ENCODE results near the gene UMOD.

GRCh38 chr16:20387978-20388377 is 35.5 kb upstream of the UMOD start:
- TF ChIP-seq PATZ1 (CRISPR knock-in tag; IDR thresholded peaks at IDR 0.05; ENCODE audit: borderline replicate concordance), result no peak
- no peak for TF ChIP-seq OSR1 (CRISPR knock-in tag; IDR thresholded peaks at IDR 0.05)
- TF ChIP-seq ZFP30 (CRISPR knock-in tag; IDR thresholded peaks at IDR 0.05), result no peak
- TF ChIP-seq TCF4 (CRISPR knock-in tag; IDR thresholded peaks at IDR 0.05; ENCODE audit: borderline replicate concordance), result no peak
- TF ChIP-seq SNAI2 (CRISPR knock-in tag; IDR thresholded peaks at IDR 0.05), result no peak
- no peak for TF ChIP-seq CREB5 (CRISPR knock-in tag; IDR thresholded peaks at IDR 0.05; ENCODE audit: low read depth)
- TF ChIP-seq POU6F1 (CRISPR knock-in tag; IDR thresholded peaks at IDR 0.05; ENCODE audit: borderline replicate concordance, low read depth), result no peak
- TF ChIP-seq PPARA (CRISPR knock-in tag; IDR thresholded peaks at IDR 0.05; ENCODE audit: borderline replicate concordance), result no peak
- TF ChIP-seq ZNF70 (CRISPR knock-in tag; IDR thresholded peaks at IDR 0.05), result no peak
- TF ChIP-seq TOX (CRISPR knock-in tag; IDR thresholded peaks at IDR 0.05; ENCODE audit: borderline replicate concordance), result no peak
- TF ChIP-seq RARB (CRISPR knock-in tag; IDR thresholded peaks at IDR 0.05), result no peak
